ENCODE data around the gene PES1.

DNA sequence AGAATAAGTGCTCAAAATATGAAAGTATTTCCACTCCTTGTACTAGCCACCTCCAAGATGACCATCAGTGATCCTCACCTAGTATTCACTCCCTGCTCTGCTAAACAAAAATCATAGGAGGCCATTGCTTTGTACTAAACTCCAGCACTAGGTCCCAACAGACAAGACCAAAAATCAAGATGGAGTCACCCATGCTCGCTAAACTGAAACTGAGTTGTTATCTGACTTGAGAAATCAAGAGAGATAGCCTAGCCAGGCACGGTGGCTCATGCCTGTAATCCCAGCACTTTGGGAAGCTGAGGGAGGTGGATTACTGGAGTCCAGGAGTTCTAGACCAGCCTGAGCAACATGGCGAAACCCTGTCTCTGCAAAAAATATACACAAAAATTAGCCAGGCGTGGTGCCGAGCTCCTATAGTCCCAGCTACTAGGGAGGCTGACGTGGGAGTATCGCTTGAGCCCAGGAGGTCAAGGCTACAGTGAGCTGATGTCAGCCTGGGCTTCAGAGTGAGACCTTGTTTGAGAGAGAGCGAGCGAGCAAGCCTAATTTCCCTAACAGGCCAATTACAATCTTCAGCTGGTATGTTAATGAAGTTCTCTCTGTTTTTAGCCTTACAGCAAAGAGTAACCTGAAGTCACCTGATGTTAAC is 54.5 kb downstream of the PES1 start:
- TF ChIP-seq, protein P1, sequence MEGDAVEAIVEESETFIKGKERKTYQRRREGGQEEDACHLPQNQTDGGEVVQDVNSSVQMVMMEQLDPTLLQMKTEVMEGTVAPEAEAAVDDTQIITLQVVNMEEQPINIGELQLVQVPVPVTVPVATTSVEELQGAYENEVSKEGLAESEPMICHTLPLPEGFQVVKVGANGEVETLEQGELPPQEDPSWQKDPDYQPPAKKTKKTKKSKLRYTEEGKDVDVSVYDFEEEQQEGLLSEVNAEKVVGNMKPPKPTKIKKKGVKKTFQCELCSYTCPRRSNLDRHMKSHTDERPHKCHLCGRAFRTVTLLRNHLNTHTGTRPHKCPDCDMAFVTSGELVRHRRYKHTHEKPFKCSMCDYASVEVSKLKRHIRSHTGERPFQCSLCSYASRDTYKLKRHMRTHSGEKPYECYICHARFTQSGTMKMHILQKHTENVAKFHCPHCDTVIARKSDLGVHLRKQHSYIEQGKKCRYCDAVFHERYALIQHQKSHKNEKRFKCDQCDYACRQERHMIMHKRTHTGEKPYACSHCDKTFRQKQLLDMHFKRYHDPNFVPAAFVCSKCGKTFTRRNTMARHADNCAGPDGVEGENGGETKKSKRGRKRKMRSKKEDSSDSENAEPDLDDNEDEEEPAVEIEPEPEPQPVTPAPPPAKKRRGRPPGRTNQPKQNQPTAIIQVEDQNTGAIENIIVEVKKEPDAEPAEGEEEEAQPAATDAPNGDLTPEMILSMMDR (IDR thresholded peaks at IDR 0.05; ENCODE audit: insufficient read depth, low read depth, low read length) = no peak
- no peak for TF ChIP-seq EZH2 (IDR thresholded peaks at IDR 0.05; ENCODE audit: insufficient read depth, low read length)

Data from astrocyte (in vitro differentiated cells and primary cell).